Muscle layer of colon (tissue), 2 donors: Measurements from ENCODE around the gene GLI2.

Experiments used
- H3K27ac ChIP-seq: one replicate; pipeline ENCODE4 v1.7.0; 2013; ENCODE audit warnings: low read depth, mild to moderate bottlenecking, low read length, moderate library complexity
- H3K27me3 ChIP-seq, 2 donors: one replicate each; pipeline ENCODE4 v1.7.0; 2013; ENCODE audit warnings: low read length in 2 of 2, mild to moderate bottlenecking in 2 of 2; ENCODE audit not compliant: insufficient read depth in 2 of 2, control insufficient read depth in 1 of 2
- H3K36me3 ChIP-seq: one replicate; pipeline ENCODE4 v1.7.0; 2013; ENCODE audit warnings: mild to moderate bottlenecking, low read length; ENCODE audit not compliant: insufficient read depth
- H3K4me1 ChIP-seq: one replicate; pipeline ENCODE4 v1.7.0; 2013; ENCODE audit warnings: mild to moderate bottlenecking, low read length; ENCODE audit not compliant: insufficient read depth
- H3K4me3 ChIP-seq, 2 donors: one replicate each; pipeline ENCODE4 v1.7.0; 2013; ENCODE audit warnings: low read length in 2 of 2, low read depth in 1 of 2, mild to moderate bottlenecking in 1 of 2, moderate library complexity in 1 of 2
- H3K9ac ChIP-seq: one replicate; pipeline ENCODE4 v1.7.0; 2013; ENCODE audit warnings: low read length
- H3K9me3 ChIP-seq: one replicate; pipeline ENCODE4 v1.7.0; 2013; ENCODE audit warnings: mild to moderate bottlenecking, low read length
- donor health status: abdominal sarcoma.
- donor health status: Adenocarcinoma of cecum.

GLI2 gene

GRCh38 chr2:120701096-120701495 is 34.6 kb upstream of the GLI2 start:
- H3K27ac ChIP-seq, result no peak overlapping the region
- no peaks in the 10 kb centered on the region for H3K9me3 ChIP-seq
- no peaks in the 10 kb centered on the region for H3K4me1 ChIP-seq
- H3K36me3 ChIP-seq, result no peaks in the 10 kb centered on the region
- H3K4me3 ChIP-seq, result no peak overlapping the region
- no peaks in the 10 kb centered on the region for H3K27me3 ChIP-seq
- H3K9ac ChIP-seq, result no peak overlapping the region

DNA sequence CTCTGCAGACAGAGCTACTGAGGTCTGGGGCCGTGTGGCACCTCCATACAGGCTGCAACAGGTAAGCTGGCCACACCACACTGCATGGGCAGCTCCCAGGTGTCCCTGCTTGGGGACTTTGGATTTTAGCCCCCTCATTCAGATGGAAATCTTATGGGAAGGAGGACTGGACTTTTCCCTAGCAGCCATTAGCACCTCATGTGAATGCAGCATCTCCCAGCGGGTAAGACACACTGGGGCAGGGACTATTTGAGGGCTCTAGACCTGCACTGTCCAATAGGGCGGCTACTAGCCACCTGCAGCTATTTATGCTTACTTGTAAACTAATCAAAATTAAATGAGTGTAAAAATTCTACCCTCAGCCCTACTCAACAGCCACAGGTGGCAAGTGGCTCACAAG is 34.2 kb upstream of the GLI2 start:
- H3K4me3 ChIP-seq, result no peak overlapping the region
- H3K27ac ChIP-seq, result no peak overlapping the region
- H3K4me1 ChIP-seq, result no peaks in the 10 kb centered on the region
- H3K9ac ChIP-seq, result no peak overlapping the region
- no peaks in the 10 kb centered on the region for H3K9me3 ChIP-seq
- no peaks in the 10 kb centered on the region for H3K36me3 ChIP-seq
- no peaks in the 10 kb centered on the region for H3K27me3 ChIP-seq

DNA sequence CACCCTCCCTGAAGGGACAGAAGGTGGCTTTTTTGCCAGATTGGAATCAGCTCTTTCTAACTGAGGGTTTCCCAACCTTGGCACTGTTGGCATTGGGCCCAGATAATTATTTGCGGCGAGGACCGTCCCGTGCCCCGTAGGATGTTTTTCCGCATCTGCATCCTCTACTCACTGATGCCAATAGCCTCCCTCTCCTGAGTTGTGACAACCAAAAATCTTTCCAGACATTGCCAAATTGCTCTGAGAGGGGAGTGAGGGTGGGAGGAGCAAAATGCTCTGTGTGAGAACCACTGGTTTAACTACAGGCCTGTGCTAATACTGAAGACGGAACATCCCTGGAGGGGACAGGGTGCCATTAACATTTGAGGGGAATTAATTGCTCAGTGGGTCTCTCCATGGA is 33.6 kb upstream of the GLI2 start:
- H3K27ac ChIP-seq, result no peak overlapping the region
- H3K4me1 ChIP-seq, result no peaks in the 10 kb centered on the region
- no peaks in the 10 kb centered on the region for H3K27me3 ChIP-seq
- no peak overlapping the region for H3K4me3 ChIP-seq
- H3K9me3 ChIP-seq, result no peaks in the 10 kb centered on the region
- H3K9ac ChIP-seq, result no peak overlapping the region
- H3K36me3 ChIP-seq, result no peaks in the 10 kb centered on the region

DNA sequence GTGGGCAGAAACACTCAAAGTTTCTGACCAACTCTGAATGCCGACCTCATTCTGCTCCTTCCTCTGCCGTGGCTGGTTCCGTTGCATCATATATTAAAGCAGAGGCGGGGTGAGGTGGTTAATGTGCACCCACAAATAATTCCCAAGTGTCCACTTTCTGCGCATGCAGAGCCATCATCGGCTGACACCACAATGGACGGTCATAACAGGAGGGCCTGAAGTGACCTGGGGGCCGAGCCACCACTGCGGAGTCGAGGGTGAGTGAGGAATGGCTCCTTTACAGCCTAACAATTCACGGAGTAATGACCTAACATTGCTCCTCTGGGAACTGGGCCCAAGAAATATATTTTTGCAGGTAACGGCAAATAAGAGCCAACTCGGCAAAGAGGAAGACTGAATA is 32.9 kb upstream of the GLI2 start:
- Histone ChIP-seq H3K9me3 (no peaks in the 10 kb centered on the region), H3K4me3 (no peak overlapping the region), H3K36me3 (no peaks in the 10 kb centered on the region), H3K27me3 (no peaks in the 10 kb centered on the region), H3K4me1 (no peaks in the 10 kb centered on the region), H3K27ac (no peak overlapping the region), H3K9ac (no peak overlapping the region)

GRCh38 chr2:120703330-120703994 is 32.2 kb upstream of the GLI2 start:
- Histone ChIP-seq H3K36me3 (no peaks in the 10 kb centered on the region), H3K9ac (no peak overlapping the region), H3K27me3 (no peaks in the 10 kb centered on the region), H3K4me3 (no peak overlapping the region), H3K9me3 (no peaks in the 10 kb centered on the region), H3K4me1 (no peaks in the 10 kb centered on the region), H3K27ac (no peak overlapping the region)

DNA sequence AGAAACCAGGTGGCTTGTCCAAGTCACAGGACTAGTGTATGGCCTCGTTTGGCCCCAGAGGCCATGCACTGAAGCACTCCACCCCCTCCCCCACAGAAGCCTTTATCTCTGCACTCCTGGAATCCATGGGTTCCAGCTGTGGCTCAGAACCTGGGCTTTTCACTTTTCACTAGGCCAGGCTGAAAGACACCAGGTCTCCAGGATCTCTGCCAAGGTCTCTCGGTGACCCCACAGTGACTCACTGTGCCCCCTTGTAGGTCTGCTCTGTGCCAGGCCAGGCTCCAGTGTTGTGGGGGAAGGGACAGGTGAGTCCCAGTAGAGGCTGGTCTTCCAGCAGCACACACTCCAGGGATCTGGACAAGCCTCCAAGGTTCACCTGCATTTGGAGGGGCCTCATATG is 31.0 kb upstream of the GLI2 start:
- no peaks in the 10 kb centered on the region for H3K27me3 ChIP-seq
- H3K9ac ChIP-seq, result no peak overlapping the region
- H3K9me3 ChIP-seq, result no peaks in the 10 kb centered on the region
- H3K4me3 ChIP-seq, result no peak overlapping the region
- no peak overlapping the region for H3K27ac ChIP-seq
- H3K36me3 ChIP-seq, result no peaks in the 10 kb centered on the region
- H3K4me1 ChIP-seq, result no peaks in the 10 kb centered on the region

DNA sequence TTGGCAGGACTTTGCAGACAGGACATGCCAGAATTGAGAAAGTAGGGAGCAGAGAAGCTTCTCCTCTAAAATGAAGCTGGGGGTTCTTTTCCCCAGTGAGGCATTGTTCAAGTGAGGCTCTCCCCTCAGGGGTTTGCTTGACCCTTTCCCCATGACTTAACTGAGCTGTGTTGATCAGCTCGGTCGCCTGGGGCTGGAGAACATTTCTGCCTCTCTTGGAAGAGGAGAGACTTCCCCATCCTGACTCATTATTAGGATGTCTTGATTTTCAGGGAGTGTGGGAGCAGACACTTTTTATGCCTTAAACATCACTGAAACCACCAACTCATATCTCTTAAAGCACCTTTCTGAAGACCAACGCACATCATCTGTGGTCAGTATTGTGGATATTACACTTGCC is 27.9 kb upstream of the GLI2 start:
- Histone ChIP-seq H3K9ac (no peak overlapping the region), H3K27ac (no peak overlapping the region)

GRCh38 chr2:120708944-120709607 is 26.6 kb upstream of the GLI2 start:
- Histone ChIP-seq H3K27ac (no peak overlapping the region), H3K9ac (no peak overlapping the region), H3K27me3 (no peaks in the 10 kb centered on the region), H3K4me1 (no peaks in the 10 kb centered on the region), H3K4me3 (no peak overlapping the region), H3K36me3 (no peaks in the 10 kb centered on the region), H3K9me3 (no peaks in the 10 kb centered on the region)

More for the DNA sequence above, 27.9 kb upstream of the GLI2 start:
- Histone ChIP-seq H3K4me3 (no peak overlapping the region), H3K27me3 (no peaks in the 10 kb centered on the region), H3K36me3 (no peaks in the 10 kb centered on the region), H3K4me1 (no peaks in the 10 kb centered on the region), H3K9me3 (no peaks in the 10 kb centered on the region)

- Histone ChIP-seq H3K27ac (no peak overlapping the region), H3K27me3 (no peaks in the 10 kb centered on the region)
Observed at GRCh38 chr2:120709608-120710041, 26.0 kb upstream of the GLI2 start.

DNA sequence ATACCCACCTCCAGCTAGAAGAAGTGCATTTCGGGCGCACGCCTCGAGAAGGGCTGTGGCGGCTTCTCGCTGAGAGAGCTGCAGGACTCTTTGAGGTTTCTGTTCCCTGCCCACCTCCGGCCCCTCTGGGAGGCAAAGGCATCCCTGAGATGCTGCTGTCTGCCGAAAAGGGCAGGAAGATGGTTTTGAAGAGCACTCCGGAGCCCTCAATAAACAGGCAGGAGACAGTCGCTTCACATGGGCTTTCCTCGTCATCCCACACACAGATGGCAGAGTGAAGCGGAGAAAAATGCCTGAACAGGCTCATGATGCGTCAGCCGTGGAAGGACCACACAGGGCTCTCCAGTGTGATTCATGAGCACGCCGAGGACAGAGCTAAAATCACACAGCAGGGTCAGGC is 25.4 kb upstream of the GLI2 start:
- Histone ChIP-seq H3K4me1 (no peaks in the 10 kb centered on the region), H3K27me3 (no peaks in the 10 kb centered on the region), H3K27ac (no peak overlapping the region), H3K36me3 (no peaks in the 10 kb centered on the region), H3K4me3 (no peak overlapping the region), H3K9ac (no peak overlapping the region), H3K9me3 (no peaks in the 10 kb centered on the region)

More at GRCh38 chr2:120709608-120710041, 26.0 kb upstream of the GLI2 start:
- H3K36me3 ChIP-seq, result no peaks in the 10 kb centered on the region
- no peak overlapping the region for H3K4me3 ChIP-seq
- H3K9ac ChIP-seq, result no peak overlapping the region
- H3K4me1 ChIP-seq, result no peaks in the 10 kb centered on the region
- no peaks in the 10 kb centered on the region for H3K9me3 ChIP-seq

- Histone ChIP-seq H3K4me3 (no peak overlapping the region), H3K36me3 (no peaks in the 10 kb centered on the region), H3K9me3 (no peaks in the 10 kb centered on the region), H3K9ac (no peak overlapping the region), H3K27ac (no peak overlapping the region), H3K4me1 (no peaks in the 10 kb centered on the region), H3K27me3 (no peaks in the 10 kb centered on the region)
Observed at GRCh38 chr2:120711694-120712093, 24.0 kb upstream of the GLI2 start.

- H3K36me3 ChIP-seq, result no peaks in the 10 kb centered on the region
- H3K4me3 ChIP-seq, result no peak overlapping the region
- no peaks in the 10 kb centered on the region for H3K27me3 ChIP-seq
- H3K27ac ChIP-seq, result no peak overlapping the region
- no peak overlapping the region for H3K9ac ChIP-seq
- H3K4me1 ChIP-seq, result no peaks in the 10 kb centered on the region
- H3K9me3 ChIP-seq, result no peaks in the 10 kb centered on the region
Observed at GRCh38 chr2:120712180-120712681, 23.4 kb upstream of the GLI2 start.
